ENCODE measurements around the gene TTC33. TPM values are rescaled to one million over a fixed set of nuclear protein-coding genes. Genes with fewer than 3 reads are reported as not detected.

TTC33 gene
- total and polyA plus RNA-seq, 2 of the 13 experiments (the other 11 are each of a cell fraction or from before 2014, with no cell fraction given), result 4.5 to 20.0 TPM

DNA sequence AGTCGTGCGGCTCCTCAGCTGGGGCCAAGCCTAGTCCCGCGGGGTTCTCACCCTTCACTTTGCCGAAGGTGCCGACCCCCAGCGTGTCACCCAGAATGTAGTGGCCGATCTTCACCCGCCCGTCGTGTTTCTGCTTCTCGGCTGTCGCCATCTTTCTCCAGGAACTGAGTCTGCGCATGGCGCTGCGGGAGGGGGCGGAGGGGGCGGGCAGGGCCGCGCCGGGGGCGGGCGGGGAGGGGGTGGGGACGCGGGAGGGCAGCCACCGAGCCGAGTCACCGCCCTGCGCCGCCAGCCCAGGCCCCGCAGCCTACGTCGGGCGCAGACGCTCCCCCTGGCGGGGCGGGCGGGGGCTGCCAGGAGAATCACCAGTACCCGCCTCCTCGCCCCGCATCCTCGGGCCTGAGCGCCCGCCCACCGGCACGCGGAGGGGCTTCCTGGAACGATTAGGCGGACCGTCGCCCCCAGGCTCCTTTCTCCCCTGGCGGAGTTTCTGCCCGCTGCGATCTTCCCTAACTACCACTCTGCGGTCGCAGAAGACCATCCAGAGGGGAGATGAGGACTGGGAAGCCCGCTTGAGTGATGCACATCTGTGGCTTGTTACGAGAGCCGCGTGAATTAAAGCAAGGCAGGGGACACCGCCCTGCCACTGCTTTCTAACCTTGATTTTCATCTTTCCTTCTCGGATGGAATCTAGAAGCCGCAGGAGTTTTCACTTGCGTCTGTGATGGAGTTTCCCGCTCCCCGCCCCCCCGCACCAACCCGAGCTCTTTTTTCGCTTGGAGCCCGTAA lies 42.4 kb upstream of the TTC33 start, which contains the start of gene PRKAA1 (continued):
- TF ChIP-seq, protein P1, sequence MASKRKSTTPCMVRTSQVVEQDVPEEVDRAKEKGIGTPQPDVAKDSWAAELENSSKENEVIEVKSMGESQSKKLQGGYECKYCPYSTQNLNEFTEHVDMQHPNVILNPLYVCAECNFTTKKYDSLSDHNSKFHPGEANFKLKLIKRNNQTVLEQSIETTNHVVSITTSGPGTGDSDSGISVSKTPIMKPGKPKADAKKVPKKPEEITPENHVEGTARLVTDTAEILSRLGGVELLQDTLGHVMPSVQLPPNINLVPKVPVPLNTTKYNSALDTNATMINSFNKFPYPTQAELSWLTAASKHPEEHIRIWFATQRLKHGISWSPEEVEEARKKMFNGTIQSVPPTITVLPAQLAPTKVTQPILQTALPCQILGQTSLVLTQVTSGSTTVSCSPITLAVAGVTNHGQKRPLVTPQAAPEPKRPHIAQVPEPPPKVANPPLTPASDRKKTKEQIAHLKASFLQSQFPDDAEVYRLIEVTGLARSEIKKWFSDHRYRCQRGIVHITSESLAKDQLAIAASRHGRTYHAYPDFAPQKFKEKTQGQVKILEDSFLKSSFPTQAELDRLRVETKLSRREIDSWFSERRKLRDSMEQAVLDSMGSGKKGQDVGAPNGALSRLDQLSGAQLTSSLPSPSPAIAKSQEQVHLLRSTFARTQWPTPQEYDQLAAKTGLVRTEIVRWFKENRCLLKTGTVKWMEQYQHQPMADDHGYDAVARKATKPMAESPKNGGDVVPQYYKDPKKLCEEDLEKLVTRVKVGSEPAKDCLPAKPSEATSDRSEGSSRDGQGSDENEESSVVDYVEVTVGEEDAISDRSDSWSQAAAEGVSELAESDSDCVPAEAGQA (IDR thresholded peaks at IDR 0.05; ENCODE audit: low read depth), result no peak
- TF ChIP-seq, protein P1 (CRISPR knock-in tag; IDR thresholded peaks at IDR 0.05; ENCODE audit: borderline replicate concordance), result peak; percentile 73; the same call in 1 of the 2 replicates
- peak; percentile 73 for TF ChIP-seq ZNF543 (CRISPR knock-in tag; IDR thresholded peaks at IDR 0.05)
- no peak for TF ChIP-seq FIP1L1 (IDR thresholded peaks at IDR 0.05; ENCODE audit: borderline replicate concordance, insufficient read depth, low read depth, low read length)
- TF ChIP-seq POLR2AphosphoS5 (IDR thresholded peaks at IDR 0.05; ENCODE audit: low read depth, low read length), result peak; percentile 86
- peak; percentile 79 for TF ChIP-seq ZNF501 (CRISPR knock-in tag; IDR thresholded peaks at IDR 0.05)
- TF ChIP-seq, protein P2, sequence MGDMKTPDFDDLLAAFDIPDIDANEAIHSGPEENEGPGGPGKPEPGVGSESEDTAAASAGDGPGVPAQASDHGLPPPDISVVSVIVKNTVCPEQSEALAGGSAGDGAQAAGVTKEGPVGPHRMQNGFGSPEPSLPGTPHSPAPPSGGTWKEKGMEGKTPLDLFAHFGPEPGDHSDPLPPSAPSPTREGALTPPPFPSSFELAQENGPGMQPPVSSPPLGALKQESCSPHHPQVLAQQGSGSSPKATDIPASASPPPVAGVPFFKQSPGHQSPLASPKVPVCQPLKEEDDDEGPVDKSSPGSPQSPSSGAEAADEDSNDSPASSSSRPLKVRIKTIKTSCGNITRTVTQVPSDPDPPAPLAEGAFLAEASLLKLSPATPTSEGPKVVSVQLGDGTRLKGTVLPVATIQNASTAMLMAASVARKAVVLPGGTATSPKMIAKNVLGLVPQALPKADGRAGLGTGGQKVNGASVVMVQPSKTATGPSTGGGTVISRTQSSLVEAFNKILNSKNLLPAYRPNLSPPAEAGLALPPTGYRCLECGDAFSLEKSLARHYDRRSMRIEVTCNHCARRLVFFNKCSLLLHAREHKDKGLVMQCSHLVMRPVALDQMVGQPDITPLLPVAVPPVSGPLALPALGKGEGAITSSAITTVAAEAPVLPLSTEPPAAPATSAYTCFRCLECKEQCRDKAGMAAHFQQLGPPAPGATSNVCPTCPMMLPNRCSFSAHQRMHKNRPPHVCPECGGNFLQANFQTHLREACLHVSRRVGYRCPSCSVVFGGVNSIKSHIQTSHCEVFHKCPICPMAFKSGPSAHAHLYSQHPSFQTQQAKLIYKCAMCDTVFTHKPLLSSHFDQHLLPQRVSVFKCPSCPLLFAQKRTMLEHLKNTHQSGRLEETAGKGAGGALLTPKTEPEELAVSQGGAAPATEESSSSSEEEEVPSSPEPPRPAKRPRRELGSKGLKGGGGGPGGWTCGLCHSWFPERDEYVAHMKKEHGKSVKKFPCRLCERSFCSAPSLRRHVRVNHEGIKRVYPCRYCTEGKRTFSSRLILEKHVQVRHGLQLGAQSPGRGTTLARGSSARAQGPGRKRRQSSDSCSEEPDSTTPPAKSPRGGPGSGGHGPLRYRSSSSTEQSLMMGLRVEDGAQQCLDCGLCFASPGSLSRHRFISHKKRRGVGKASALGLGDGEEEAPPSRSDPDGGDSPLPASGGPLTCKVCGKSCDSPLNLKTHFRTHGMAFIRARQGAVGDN (CRISPR knock-in tag; IDR thresholded peaks at IDR 0.05), result peak; percentile 87
- no peak for TF ChIP-seq RBAK (CRISPR knock-in tag; IDR thresholded peaks at IDR 0.05)
- peak; percentile 27; the same call in 1 of the 2 replicates for TF ChIP-seq KAT8 (CRISPR knock-in tag; IDR thresholded peaks at IDR 0.05)
- TF ChIP-seq, protein P3, sequence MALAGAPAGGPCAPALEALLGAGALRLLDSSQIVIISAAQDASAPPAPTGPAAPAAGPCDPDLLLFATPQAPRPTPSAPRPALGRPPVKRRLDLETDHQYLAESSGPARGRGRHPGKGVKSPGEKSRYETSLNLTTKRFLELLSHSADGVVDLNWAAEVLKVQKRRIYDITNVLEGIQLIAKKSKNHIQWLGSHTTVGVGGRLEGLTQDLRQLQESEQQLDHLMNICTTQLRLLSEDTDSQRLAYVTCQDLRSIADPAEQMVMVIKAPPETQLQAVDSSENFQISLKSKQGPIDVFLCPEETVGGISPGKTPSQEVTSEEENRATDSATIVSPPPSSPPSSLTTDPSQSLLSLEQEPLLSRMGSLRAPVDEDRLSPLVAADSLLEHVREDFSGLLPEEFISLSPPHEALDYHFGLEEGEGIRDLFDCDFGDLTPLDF (CRISPR knock-in tag; IDR thresholded peaks at IDR 0.05), result peak; percentile 51; the same call in 1 of the 2 replicates
- TF ChIP-seq, protein P4, sequence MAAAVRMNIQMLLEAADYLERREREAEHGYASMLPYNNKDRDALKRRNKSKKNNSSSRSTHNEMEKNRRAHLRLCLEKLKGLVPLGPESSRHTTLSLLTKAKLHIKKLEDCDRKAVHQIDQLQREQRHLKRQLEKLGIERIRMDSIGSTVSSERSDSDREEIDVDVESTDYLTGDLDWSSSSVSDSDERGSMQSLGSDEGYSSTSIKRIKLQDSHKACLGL (CRISPR knock-in tag; IDR thresholded peaks at IDR 0.05), result 0 out of 2 replicates have a peak, but pooled peaks have one; percentile 29
- TF ChIP-seq, protein P5, sequence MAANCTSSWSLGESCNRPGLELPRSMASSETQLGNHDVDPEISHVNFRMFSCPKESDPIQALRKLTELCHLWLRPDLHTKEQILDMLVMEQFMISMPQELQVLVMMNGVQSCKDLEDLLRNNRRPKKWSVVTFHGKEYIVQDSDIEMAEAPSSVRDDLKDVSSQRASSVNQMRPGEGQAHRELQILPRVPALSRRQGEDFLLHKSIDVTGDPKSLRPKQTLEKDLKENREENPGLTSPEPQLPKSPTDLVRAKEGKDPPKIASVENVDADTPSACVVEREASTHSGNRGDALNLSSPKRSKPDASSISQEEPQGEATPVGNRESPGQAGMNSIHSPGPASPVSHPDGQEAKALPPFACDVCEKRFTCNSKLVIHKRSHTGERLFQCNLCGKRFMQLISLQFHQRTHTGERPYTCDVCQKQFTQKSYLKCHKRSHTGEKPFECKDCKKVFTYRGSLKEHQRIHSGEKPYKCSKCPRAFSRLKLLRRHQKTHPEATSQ (CRISPR knock-in tag; IDR thresholded peaks at IDR 0.05; ENCODE audit: borderline replicate concordance), result no peak
